ENCODE data around the gene CNTN6. TPM values are rescaled to one million over a fixed set of nuclear protein-coding genes. Genes with fewer than 3 reads are reported as not detected.

The CNTN6 gene
- polyA plus RNA-seq, 2 of the 4 experiments (the other 2 are of a cell fraction) = not detected

DNA sequence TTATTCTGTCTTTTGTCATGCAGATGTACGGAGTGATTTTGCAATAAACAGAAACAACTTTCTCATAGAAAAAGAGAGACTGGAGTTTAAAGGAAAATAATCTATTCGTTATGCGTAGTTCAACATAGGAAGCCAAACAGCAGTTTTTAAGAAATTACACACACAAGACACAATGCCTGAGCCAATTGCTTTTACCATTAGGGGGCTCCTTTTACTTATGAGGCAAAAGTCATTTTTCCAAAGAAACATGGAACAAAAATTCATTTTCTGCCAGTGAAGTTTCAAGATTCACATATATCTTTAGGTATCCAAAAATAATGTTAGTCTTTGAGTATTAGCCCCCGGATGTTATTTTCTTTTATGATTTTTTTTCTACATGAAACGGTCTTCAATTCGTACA, 10.7 kb downstream of the CNTN6 start:
- DNase-seq (ENCODE audit: low read depth in 1 of 2, low spot score in 1 of 2) = no peak
- no peak for TF ChIP-seq EHMT2 (IDR thresholded peaks at IDR 0.05; ENCODE audit: low read depth)
- TF ChIP-seq NPAS2 (CRISPR knock-in tag; IDR thresholded peaks at IDR 0.05; ENCODE audit: borderline replicate concordance) = no peak
- no peak for TF ChIP-seq KDM1A (IDR thresholded peaks at IDR 0.05; ENCODE audit: low read depth)
- no peak for TF ChIP-seq EP300 (IDR thresholded peaks at IDR 0.05)
- TF ChIP-seq, protein P1, sequence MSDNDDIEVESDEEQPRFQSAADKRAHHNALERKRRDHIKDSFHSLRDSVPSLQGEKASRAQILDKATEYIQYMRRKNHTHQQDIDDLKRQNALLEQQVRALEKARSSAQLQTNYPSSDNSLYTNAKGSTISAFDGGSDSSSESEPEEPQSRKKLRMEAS (IDR thresholded peaks at IDR 0.05) = no peak
- no peak for TF ChIP-seq RARB (CRISPR knock-in tag; IDR thresholded peaks at IDR 0.05)
- no peak for TF ChIP-seq HEYL (CRISPR knock-in tag; IDR thresholded peaks at IDR 0.05)
- no peak for TF ChIP-seq RAD21 (conservative IDR thresholded peaks at IDR 0.05 in 1 of 2, IDR thresholded peaks at IDR 0.05 in 1 of 2)
- TF ChIP-seq, protein P2, sequence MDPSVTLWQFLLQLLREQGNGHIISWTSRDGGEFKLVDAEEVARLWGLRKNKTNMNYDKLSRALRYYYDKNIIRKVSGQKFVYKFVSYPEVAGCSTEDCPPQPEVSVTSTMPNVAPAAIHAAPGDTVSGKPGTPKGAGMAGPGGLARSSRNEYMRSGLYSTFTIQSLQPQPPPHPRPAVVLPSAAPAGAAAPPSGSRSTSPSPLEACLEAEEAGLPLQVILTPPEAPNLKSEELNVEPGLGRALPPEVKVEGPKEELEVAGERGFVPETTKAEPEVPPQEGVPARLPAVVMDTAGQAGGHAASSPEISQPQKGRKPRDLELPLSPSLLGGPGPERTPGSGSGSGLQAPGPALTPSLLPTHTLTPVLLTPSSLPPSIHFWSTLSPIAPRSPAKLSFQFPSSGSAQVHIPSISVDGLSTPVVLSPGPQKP (IDR thresholded peaks at IDR 0.05; ENCODE audit: low read depth, low read length) = no peak
- no peak for TF ChIP-seq ZSCAN20 (CRISPR knock-in tag; IDR thresholded peaks at IDR 0.05)
- TF ChIP-seq HOXA7 (CRISPR knock-in tag; IDR thresholded peaks at IDR 0.05) = no peak
- TF ChIP-seq, protein P3, sequence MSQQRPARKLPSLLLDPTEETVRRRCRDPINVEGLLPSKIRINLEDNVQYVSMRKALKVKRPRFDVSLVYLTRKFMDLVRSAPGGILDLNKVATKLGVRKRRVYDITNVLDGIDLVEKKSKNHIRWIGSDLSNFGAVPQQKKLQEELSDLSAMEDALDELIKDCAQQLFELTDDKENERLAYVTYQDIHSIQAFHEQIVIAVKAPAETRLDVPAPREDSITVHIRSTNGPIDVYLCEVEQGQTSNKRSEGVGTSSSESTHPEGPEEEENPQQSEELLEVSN (IDR thresholded peaks at IDR 0.05; ENCODE audit: borderline replicate concordance, low read depth) = no peak
- no peak for TF ChIP-seq JUNB (IDR thresholded peaks at IDR 0.05)
- no peak for TF ChIP-seq RFX5 (IDR thresholded peaks at IDR 0.05)
- TF ChIP-seq POLR2A (IDR thresholded peaks at IDR 0.05; ENCODE audit: low read length) = no peak
- no peak for TF ChIP-seq HOXB5 (CRISPR knock-in tag; IDR thresholded peaks at IDR 0.05)
- no peak for TF ChIP-seq EHF (CRISPR knock-in tag; IDR thresholded peaks at IDR 0.05)
- Histone ChIP-seq H3K9me3 (no peaks in the 10 kb centered on the region), H3K4me3 (no peak overlapping the region), H3K4me2 (no peak overlapping the region), H3K27ac (no peak overlapping the region), H3K4me1 (no peaks in the 10 kb centered on the region)
- ATAC-seq = no peak
- no peak for FAIRE-seq
- 40% methylated on average over 6 of the region's 6 CpGs for WGBS (ENCODE audit: missing lambda C conversion rate)
- POLR2A ChIA-PET = no interaction called here
- CTCF ChIA-PET = no interaction called here

DNA sequence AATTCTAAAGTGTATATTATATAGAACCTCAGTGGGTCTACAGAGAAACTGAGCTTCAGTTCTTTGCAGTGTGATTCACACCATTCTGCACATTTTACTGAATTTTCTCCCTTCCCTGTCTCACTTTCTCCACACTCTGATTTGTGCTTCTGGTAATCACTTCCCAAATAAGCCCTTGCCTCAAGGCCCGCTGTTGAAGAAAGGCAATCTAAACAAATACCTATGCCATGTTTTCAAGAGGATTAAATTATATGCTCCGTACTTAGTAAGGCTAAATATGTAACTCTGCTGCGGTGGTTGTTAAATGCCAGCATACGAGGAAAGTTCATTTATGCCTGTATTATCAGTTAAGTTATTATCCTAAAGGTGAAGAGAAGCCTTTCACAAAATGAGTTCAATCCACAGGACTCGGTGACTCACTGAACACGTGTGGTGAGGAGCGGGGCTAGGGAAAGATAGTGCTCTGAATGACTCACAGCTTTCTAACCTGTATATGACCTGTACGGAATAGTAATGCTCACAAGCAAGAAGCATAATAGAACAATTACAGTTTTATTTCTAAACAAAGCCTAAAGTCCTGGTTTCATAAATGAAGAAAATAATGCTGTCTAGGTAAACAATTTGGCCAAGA, 25.1 kb downstream of the CNTN6 start:
- H3K27ac ChIP-seq = no peak overlapping the region
- TF ChIP-seq HDAC2 (IDR thresholded peaks at IDR 0.05) = no peak
- no peaks in the 10 kb centered on the region for H3K4me1 ChIP-seq
- ChIA-PET POLR2A (no interaction called here), CTCF (no interaction called here)
- H3K9me3 ChIP-seq = no peaks in the 10 kb centered on the region
- H3K4me2 ChIP-seq = no peak overlapping the region
- ATAC-seq (no peak), FAIRE-seq (no peak), DNase-seq (ENCODE audit: low read depth in 1 of 2, low spot score in 1 of 2) (no peak)
- WGBS (ENCODE audit: missing lambda C conversion rate) = 3% methylated on average over 8 of the region's 8 CpGs
- H3K4me3 ChIP-seq = no peak overlapping the region

DNA sequence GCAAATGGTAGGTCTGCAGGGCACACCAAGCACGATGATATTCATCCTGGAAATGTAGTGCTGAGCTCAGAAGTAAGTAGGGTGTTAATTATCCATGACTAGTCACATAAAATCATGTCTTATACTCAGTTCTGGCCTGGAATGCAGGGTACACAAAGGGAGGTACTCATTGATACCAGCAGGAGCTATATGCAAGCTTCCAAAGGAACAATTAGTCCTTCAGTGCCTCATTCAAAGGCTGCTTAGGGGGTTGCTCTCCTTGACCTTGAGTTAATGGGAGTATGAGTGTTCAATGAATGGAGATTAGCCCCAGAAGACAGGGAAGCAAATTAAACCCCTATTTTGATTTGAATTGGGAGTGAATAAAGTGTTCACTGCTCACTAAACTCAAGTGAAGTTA, 38.3 kb downstream of the CNTN6 start:
- H3K4me3 ChIP-seq = no peak overlapping the region
- CTCF ChIA-PET = no interaction called here
- TF ChIP-seq ESRRA (IDR thresholded peaks at IDR 0.05; ENCODE audit: borderline replicate concordance, low read length) (no peak), KDM5A (IDR thresholded peaks at IDR 0.05) (no peak), FOSB (CRISPR knock-in tag; IDR thresholded peaks at IDR 0.05) (no peak), SREBF2 (IDR thresholded peaks at IDR 0.05) (no peak), RAD21 (conservative IDR thresholded peaks at IDR 0.05 in 1 of 2, IDR thresholded peaks at IDR 0.05 in 1 of 2) (no peak), FOSL2 (IDR thresholded peaks at IDR 0.05) (no peak), FOSL2 (CRISPR knock-in tag; IDR thresholded peaks at IDR 0.05) (no peak)
- DNase-seq (ENCODE audit: low read depth in 1 of 2, low spot score in 1 of 2) = no peak
- ATAC-seq = no peak
- FAIRE-seq = no peak
- no peak overlapping the region for H3K4me2 ChIP-seq
- H3K9me3 ChIP-seq = no peaks in the 10 kb centered on the region
- no peak overlapping the region for H3K27ac ChIP-seq
- H3K4me1 ChIP-seq = no peaks in the 10 kb centered on the region
- 0% methylated on average over 1 of the region's 1 CpG for WGBS (ENCODE audit: missing lambda C conversion rate)
- POLR2A ChIA-PET = no interaction called here
